NT2/D1 (cell line): ENCODE results near the gene KRTAP29-1.

Experiments
- DNase-seq: peaks from one replicate; pipeline ENCODE4 v3.0.0-alpha.2; 2011; ENCODE audit warnings: low read depth, low spot score
- H3K27me3 ChIP-seq: 2 replicates; pipeline ENCODE4 v1.6.0; 2011; ENCODE audit warnings: mild to moderate bottlenecking; ENCODE audit not compliant: insufficient read length, insufficient read depth
- H3K36me3 ChIP-seq: 2 replicates; pipeline ENCODE4 v1.6.1; 2011; ENCODE audit warnings: mild to moderate bottlenecking, low read length, mixed read lengths; ENCODE audit not compliant: insufficient read depth, insufficient read length
- H3K4me1 ChIP-seq: 2 replicates; pipeline ENCODE4 v1.5.1; 2011; ENCODE audit not compliant: insufficient read depth, insufficient read length
- H3K4me3 ChIP-seq: 2 replicates; pipeline ENCODE4 v1.5.1; 2011; ENCODE audit warnings: low read depth; ENCODE audit not compliant: insufficient read length
- H3K9ac ChIP-seq: 2 replicates; pipeline ENCODE4 v1.6.0; 2011; ENCODE audit warnings: low read depth; ENCODE audit not compliant: insufficient read length
- H3K9me3 ChIP-seq: 2 replicates; pipeline ENCODE4 v1.5.1; 2011; ENCODE audit warnings: mild to moderate bottlenecking, low read length; ENCODE audit not compliant: insufficient read depth
- SUZ12 ChIP-seq: IDR thresholded peaks from 2 replicates; pipeline ENCODE4 v1.6.1; 2011; ENCODE audit not compliant: insufficient read length, insufficient read depth; ENCODE audit errors: extremely low read depth
- YY1 ChIP-seq: IDR thresholded peaks from 2 replicates; pipeline ENCODE4 v1.6.1; 2011; ENCODE audit not compliant: insufficient read length, insufficient read depth
- ZNF274 ChIP-seq: IDR thresholded peaks from 2 replicates; pipeline ENCODE4 v1.6.1; 2011; ENCODE audit warnings: mild to moderate bottlenecking, low read depth, low read length

The KRTAP29-1 gene

DNA sequence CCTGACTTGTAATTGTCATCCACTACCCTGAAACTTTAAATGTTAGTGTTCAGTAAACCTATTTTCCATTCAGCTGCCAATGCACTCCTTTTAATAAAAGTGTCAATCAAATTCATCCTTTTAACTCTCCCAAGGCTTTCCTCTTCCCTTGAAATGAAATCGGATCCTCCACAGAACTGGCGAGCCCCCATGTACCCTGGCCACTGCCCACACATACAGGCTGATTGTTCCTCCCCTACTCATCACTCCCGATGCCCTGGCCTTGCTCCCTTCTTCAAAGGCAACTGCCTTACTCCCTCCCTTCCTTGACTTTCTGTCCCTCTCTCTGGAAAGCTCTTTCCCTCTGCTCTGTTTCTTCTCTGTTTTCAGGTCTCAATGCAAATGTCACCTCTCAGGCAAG is 40.4 kb upstream of the KRTAP29-1 start:
- peaks cover 25% of the 10 kb centered on the region; the same call in 1 of the 2 replicates for H3K9me3 ChIP-seq
- no peaks in the 10 kb centered on the region for H3K36me3 ChIP-seq
- H3K4me3 ChIP-seq, result no peak overlapping the region
- no peaks in the 10 kb centered on the region for H3K27me3 ChIP-seq
- H3K9ac ChIP-seq, result no peak overlapping the region
- DNase-seq, result no peak
- TF ChIP-seq SUZ12 (no peak), ZNF274 (no peak), YY1 (no peak)
- H3K4me1 ChIP-seq, result no peaks in the 10 kb centered on the region

GRCh38 chr17:41340934-41341861 is 38.5 kb upstream of the KRTAP29-1 start:
- Histone ChIP-seq H3K9ac (no peak overlapping the region), H3K4me3 (no peak overlapping the region), H3K36me3 (no peaks in the 10 kb centered on the region), H3K27me3 (no peaks in the 10 kb centered on the region), H3K4me1 (no peaks in the 10 kb centered on the region), H3K9me3 (peaks cover 25% of the 10 kb centered on the region; the same call in 1 of the 2 replicates)
- TF ChIP-seq YY1, result no peak
- TF ChIP-seq ZNF274, result no peak
- TF ChIP-seq SUZ12, result no peak
- no peak for DNase-seq

DNA sequence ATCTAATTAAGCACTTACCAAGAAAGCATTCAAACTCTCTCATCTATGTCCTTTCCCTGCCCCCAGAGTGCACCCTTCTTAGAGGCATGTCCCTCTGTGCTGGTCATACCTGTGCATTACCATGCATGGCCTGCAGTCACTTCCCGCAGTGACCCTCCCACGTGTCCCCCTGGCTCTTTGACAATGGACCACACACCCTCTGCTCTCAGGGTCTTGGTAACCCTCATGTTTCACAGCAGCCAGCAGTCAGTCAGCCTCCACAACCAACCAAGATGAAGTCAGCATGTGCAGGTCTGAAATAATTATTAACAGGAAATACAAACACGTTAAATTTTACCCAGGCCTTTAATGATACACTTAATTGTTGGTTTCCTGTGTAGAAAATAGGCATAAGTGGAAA is 37.8 kb upstream of the KRTAP29-1 start:
- Histone ChIP-seq H3K4me3 (no peak overlapping the region), H3K4me1 (no peaks in the 10 kb centered on the region), H3K9me3 (peaks cover 25% of the 10 kb centered on the region; the same call in 1 of the 2 replicates), H3K36me3 (no peaks in the 10 kb centered on the region), H3K27me3 (no peaks in the 10 kb centered on the region), H3K9ac (no peak overlapping the region)
- TF ChIP-seq YY1 (no peak), SUZ12 (no peak), ZNF274 (no peak)
- no peak for DNase-seq

DNA sequence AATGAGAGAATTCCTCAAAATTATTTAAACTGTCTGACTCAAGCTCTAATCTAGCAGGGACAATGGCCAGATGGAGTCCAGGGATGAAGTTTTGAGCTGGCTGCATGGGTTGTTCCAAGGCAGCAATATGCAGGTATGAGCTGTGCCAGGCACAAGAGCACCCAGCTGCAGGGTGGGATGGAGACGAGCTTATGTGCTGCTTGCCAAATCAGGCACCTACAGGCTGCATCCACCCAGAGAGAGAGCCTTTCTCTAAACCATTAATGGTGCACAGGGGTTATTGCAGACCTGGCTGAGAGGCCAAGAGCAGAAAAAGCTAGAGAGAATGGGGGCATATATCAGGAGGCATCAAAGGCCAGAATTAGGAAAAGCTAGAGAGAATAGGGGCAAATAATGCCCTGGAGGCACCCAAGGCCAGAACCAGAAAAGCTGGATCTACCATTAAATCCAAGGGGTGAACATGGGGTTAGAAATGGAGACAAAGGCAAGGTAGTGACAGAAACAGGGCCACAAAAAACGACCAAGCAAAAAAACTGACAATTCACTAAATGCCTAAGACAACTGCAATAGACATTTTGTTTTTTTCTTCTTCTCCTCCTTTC is 37.0 kb upstream of the KRTAP29-1 start:
- no peak for DNase-seq
- TF ChIP-seq ZNF274 (no peak), YY1 (no peak), SUZ12 (no peak)
- Histone ChIP-seq H3K4me1 (no peaks in the 10 kb centered on the region), H3K27me3 (no peaks in the 10 kb centered on the region), H3K9me3 (peaks cover 25% of the 10 kb centered on the region; the same call in 1 of the 2 replicates), H3K4me3 (no peak overlapping the region), H3K9ac (no peak overlapping the region), H3K36me3 (no peaks in the 10 kb centered on the region)

GRCh38 chr17:41338961-41339485 is 36.4 kb upstream of the KRTAP29-1 start:
- Histone ChIP-seq H3K36me3 (no peaks in the 10 kb centered on the region), H3K9ac (no peak overlapping the region), H3K4me1 (peaks cover 2% of the 10 kb centered on the region), H3K27me3 (no peaks in the 10 kb centered on the region), H3K4me3 (no peak overlapping the region), H3K9me3 (peaks cover 21% of the 10 kb centered on the region; the same call in 1 of the 2 replicates)
- TF ChIP-seq YY1 (no peak), SUZ12 (no peak)
- no peak for DNase-seq

GRCh38 chr17:41335747-41336146 is 33.1 kb upstream of the KRTAP29-1 start:
- no peaks in the 10 kb centered on the region for H3K27me3 ChIP-seq

More at GRCh38 chr17:41335747-41336146, 33.1 kb upstream of the KRTAP29-1 start:
- Histone ChIP-seq H3K4me1 (peaks cover 2% of the 10 kb centered on the region), H3K36me3 (no peaks in the 10 kb centered on the region), H3K9me3 (no peaks in the 10 kb centered on the region), H3K9ac (no peak overlapping the region), H3K4me3 (no peak overlapping the region)
- no peak for DNase-seq
- TF ChIP-seq YY1 (no peak), ZNF274 (no peak), SUZ12 (no peak)
